ENCODE measurements around the gene CPA1. TPM values are rescaled to one million over a fixed set of nuclear protein-coding genes. Genes with fewer than 3 reads are reported as not detected.

Gene CPA1
- total RNA-seq, 1 donor: 0.86 TPM

- no peak overlapping the region for H3K4me3 ChIP-seq (ENCODE audit: low read depth, low read length)
- no peak for TF ChIP-seq CTCF (IDR thresholded peaks at IDR 0.05; ENCODE audit: insufficient read depth, low read depth, low read length)
- DNase-seq (ENCODE audit: low read depth): no peak
Observed at GRCh38 chr7:130341882-130342281, 38.4 kb upstream of the CPA1 start.

GRCh38 chr7:130342701-130343380 lies 37.5 kb upstream of the CPA1 start:
- no peak for DNase-seq (ENCODE audit: low read depth)
- no peak for TF ChIP-seq CTCF (IDR thresholded peaks at IDR 0.05; ENCODE audit: insufficient read depth, low read depth, low read length)
- H3K4me3 ChIP-seq (ENCODE audit: low read depth, low read length): no peak overlapping the region

GRCh38 chr7:130344271-130344866 lies 35.9 kb upstream of the CPA1 start, which contains the start of gene CPA5:
Gene CPA5 (plus strand): TSS chr7:130344816. CDS start chr7:130346486, 1,670 bp downstream.
- no peak for DNase-seq (ENCODE audit: low read depth)
- TF ChIP-seq CTCF (IDR thresholded peaks at IDR 0.05; ENCODE audit: insufficient read depth, low read depth, low read length): no peak
- H3K4me3 ChIP-seq (ENCODE audit: low read depth, low read length): no peak within 1 kb of the TSS

GRCh38 chr7:130345136-130345535 lies 35.2 kb upstream of the CPA1 start:
- TF ChIP-seq CTCF (IDR thresholded peaks at IDR 0.05; ENCODE audit: insufficient read depth, low read depth, low read length): no peak
- no peak overlapping the region for H3K4me3 ChIP-seq (ENCODE audit: low read depth, low read length)
- no peak for DNase-seq (ENCODE audit: low read depth)

GRCh38 chr7:130345725-130346124 lies 34.6 kb upstream of the CPA1 start:
- no peak overlapping the region for H3K4me3 ChIP-seq (ENCODE audit: low read depth, low read length)
- no peak for TF ChIP-seq CTCF (IDR thresholded peaks at IDR 0.05; ENCODE audit: insufficient read depth, low read depth, low read length)
- no peak for DNase-seq (ENCODE audit: low read depth)

GRCh38 chr7:130346177-130346905 lies 34.0 kb upstream of the CPA1 start:
- no peak overlapping the region for H3K4me3 ChIP-seq (ENCODE audit: low read depth, low read length)
- no peak for DNase-seq (ENCODE audit: low read depth)
- no peak for TF ChIP-seq CTCF (IDR thresholded peaks at IDR 0.05; ENCODE audit: insufficient read depth, low read depth, low read length)

All from fibroblast of villous mesenchyme (primary cell).